ENCODE results near the gene ZBTB7C. TPM values are rescaled to one million over a fixed set of nuclear protein-coding genes. Genes with fewer than 3 reads are reported as not detected.

Gene ZBTB7C
- total and polyA plus RNA-seq, 10 of the 15 experiments (the other 5 are each of a cell fraction or from before 2014, with no cell fraction given), result under 0.01 to 0.08 (median 0.01) TPM; not detected in 7

DNA sequence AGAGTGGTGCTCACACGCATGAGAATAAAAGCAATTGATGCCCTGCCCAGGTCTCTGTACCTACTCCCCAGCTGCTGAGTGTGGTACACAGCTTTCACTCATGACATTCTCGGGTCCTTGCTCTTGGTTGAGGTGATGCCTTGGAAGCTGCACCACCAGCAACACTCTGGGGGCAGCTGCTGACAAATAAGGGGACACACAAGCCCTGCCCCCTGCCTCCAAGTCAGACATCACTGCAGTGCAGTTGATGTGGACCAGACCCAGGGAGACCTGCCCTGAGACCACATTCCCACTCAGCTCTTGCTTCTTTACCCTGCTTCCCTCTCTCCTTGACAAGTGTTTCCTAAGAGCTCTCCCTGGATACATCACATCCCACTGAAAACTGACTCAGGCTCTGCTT, 225.6 kb downstream of the ZBTB7C start (continued):
- no peak for TF ChIP-seq TCF12 (IDR thresholded peaks at IDR 0.05; ENCODE audit: low read depth, low read length)

DNA sequence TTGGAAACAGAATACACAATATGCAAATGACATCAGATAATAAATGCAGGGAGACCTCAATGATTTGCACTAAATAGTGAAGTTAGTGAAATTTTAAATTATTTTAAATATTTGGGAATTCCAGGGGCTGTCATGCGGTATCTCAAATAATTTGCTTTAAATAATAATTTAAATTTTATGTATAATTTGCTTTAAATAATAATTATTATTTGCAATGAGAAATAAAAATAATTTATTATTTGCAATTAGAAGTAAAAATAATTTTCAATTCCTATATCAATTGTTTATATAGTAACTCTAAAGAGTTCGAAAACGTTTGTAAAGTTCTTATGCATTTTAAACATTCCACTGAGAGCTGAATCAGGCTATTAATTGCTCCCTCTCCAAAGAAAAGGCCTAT, 226.4 kb downstream of the ZBTB7C start:
- in situ Hi-C loops (cut with MboI) (no loop called here), intact Hi-C loops (cut with micrococcal nuclease; ENCODE audit: unreplicated experiment) (no loop called here)
- no peak for DNase-seq (ENCODE audit: low read depth, low spot score)
- no peaks in the 10 kb centered on the region for H3K36me3 ChIP-seq (ENCODE audit: control insufficient read depth in 2 of 2, insufficient read depth in 2 of 2, low read length in 1 of 2)
- H3K9me3 ChIP-seq (replicated peaks; ENCODE audit: control insufficient read depth, insufficient read depth, low read length), result no peaks in the 10 kb centered on the region
- H3K27me3 ChIP-seq (replicated peaks in 1 of 2; ENCODE audit: control insufficient read depth in 2 of 2, insufficient read depth in 2 of 2, low read length in 1 of 2), result peaks cover 1 to 3% of the 10 kb centered on the region in 2 experiments; a peak in 3 of 4 replicates
- RAD21 ChIA-PET (ENCODE audit: unreplicated experiment), result no interaction called here
- ATAC-seq, result no peak
- no peak overlapping the region for H3K4me2 ChIP-seq (ENCODE audit: control insufficient read depth, insufficient read depth)
- no peak overlapping the region for H2AFZ ChIP-seq (ENCODE audit: control insufficient read depth, low read depth, low read length)
- TF ChIP-seq SMAD1 (IDR thresholded peaks at IDR 0.05; ENCODE audit: low read depth, partially characterized antibody) (no peak), MEF2B (IDR thresholded peaks at IDR 0.05; ENCODE audit: partially characterized antibody, poor library complexity, severe bottlenecking) (no peak), KDM1A (IDR thresholded peaks at IDR 0.05; ENCODE audit: borderline replicate concordance) (no peak)
- TF ChIP-seq, protein P1, sequence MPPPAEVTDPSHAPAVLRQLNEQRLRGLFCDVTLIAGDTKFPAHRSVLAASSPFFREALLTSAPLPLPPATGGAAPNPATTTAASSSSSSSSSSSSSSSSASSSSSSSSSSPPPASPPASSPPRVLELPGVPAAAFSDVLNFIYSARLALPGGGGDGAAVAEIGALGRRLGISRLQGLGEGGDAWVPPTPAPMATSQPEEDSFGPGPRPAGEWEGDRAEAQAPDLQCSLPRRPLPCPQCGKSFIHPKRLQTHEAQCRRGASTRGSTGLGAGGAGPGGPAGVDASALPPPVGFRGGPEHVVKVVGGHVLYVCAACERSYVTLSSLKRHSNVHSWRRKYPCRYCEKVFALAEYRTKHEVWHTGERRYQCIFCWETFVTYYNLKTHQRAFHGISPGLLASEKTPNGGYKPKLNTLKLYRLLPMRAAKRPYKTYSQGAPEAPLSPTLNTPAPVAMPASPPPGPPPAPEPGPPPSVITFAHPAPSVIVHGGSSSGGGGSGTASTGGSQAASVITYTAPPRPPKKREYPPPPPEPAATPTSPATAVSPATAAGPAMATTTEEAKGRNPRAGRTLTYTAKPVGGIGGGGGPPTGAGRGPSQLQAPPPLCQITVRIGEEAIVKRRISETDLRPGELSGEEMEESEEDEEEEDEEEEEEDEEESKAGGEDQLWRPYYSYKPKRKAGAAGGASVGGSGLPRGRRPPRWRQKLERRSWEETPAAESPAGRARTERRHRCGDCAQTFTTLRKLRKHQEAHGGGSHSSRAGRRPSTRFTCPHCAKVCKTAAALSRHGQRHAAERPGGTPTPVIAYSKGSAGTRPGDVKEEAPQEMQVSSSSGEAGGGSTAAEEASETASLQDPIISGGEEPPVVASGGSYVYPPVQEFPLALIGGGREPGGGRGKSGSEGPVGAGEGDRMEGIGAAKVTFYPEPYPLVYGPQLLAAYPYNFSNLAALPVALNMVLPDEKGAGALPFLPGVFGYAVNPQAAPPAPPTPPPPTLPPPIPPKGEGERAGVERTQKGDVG (CRISPR knock-in tag; IDR thresholded peaks at IDR 0.05), result no peak
- TF ChIP-seq, protein P2, sequence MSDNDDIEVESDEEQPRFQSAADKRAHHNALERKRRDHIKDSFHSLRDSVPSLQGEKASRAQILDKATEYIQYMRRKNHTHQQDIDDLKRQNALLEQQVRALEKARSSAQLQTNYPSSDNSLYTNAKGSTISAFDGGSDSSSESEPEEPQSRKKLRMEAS (IDR thresholded peaks at IDR 0.05; ENCODE audit: low read depth, low read length), result no peak
- no peak overlapping the region for H3K4me3 ChIP-seq
- H3K79me2 ChIP-seq (ENCODE audit: control insufficient read depth, insufficient read depth, low read length), result no peaks in the 10 kb centered on the region
- H3K9ac ChIP-seq (ENCODE audit: control insufficient read depth, insufficient read depth, low read length), result no peak overlapping the region
- BruUV-seq (replicated peaks), result no TSS peak
- 37% methylated on average over 3 of the region's 3 CpGs for WGBS (ENCODE audit: insufficient coverage, insufficient replicate concordance, low lambda C conversion rate, missing lambda C conversion rate)
- no peaks in the 10 kb centered on the region for H3K4me1 ChIP-seq (ENCODE audit: control insufficient read depth, insufficient read depth, low read length)
- H3K27ac ChIP-seq (ENCODE audit: control insufficient read depth, insufficient read depth), result no peak overlapping the region
- no peaks in the 10 kb centered on the region for H4K20me1 ChIP-seq (ENCODE audit: control insufficient read depth, insufficient read depth)
- SMC1A ChIA-PET (ENCODE audit: uncharacterized antibody, unreplicated experiment), result no interaction called here
- POLR2A ChIA-PET, result no interaction called here
- no peak for FAIRE-seq
- CTCF ChIA-PET, result no interaction called here

Measured in GM12878 (cell line).